Stimulated activated naive CD8-positive, alpha-beta T cell treated with anti-CD3 and anti-CD28 coated beads, Interleukin-15, amount 100 ng/mL, for 72 hours (primary cell): ENCODE measurements around the gene GTF2H4.
"Not testable (repeated sequence)": the region's sequence is repeated elsewhere in the genome, so short reads cannot be mapped to it uniquely, and the experiment has no call there.

Source experiments
- ATAC-seq: fragments of 150-1000 bp; cut with Tn5 transposase; 2 replicates; pipeline ENCODE4 v1.10.0; 2021; ENCODE audit warnings: mild to moderate bottlenecking, moderate library complexity
- DNase-seq, 2 donors: peaks; one replicate each; pipeline ENCODE4 v3.0.0; 2021 to 2022
- H3K27ac Mint-ChIP-seq, 2 donors: one replicate each; pipeline ENCODE4 v1.8.0; 2022; ENCODE audit warnings: mild to moderate bottlenecking in 2 of 2, mixed read lengths in 2 of 2, moderate library complexity in 2 of 2
- H3K27me3 Mint-ChIP-seq: one replicate; pipeline ENCODE4 v1.8.0; 2022; ENCODE audit warnings: mixed read lengths
- H3K4me1 Mint-ChIP-seq: one replicate; pipeline ENCODE4 v1.8.0; 2022; ENCODE audit warnings: mild to moderate bottlenecking, mixed read lengths
- H3K4me3 Mint-ChIP-seq, 2 donors: one replicate each; pipeline ENCODE4 v1.8.0; 2022; ENCODE audit warnings: mild to moderate bottlenecking in 2 of 2, mixed read lengths in 2 of 2, moderate library complexity in 1 of 2
- H3K9me3 Mint-ChIP-seq, 2 donors: one replicate each; pipeline ENCODE4 v1.8.0; 2022; ENCODE audit warnings: mixed read lengths in 2 of 2

GTF2H4 gene

DNA sequence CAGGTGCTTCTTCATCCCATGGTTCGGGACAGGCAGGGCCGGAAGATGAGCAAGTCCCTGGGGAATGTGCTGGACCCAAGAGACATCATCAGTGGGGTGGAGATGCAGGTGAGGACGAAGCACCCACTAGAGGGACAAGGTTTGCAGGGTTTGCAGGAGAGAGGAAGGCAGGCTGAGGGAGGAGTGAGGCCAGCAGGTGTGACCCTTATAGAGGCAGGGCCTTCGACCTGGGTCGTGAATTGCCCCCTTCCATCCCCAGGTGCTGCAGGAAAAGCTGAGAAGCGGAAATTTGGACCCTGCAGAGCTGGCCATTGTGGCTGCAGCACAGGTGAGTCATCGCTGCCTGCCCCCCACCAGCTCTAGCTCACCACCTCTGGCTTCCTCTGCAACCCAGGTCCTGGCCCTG is 14.4 kb downstream of the GTF2H4 start:
- Mint-ChIP-seq H3K27ac (no peak overlapping the region), H3K4me3 (no peak overlapping the region), H3K27me3 (no peaks in the 10 kb centered on the region), H3K4me1 (peaks cover 7% of the 10 kb centered on the region), H3K9me3 (no peaks in the 10 kb centered on the region)
- no peak for DNase-seq
- ATAC-seq: no peak

GRCh38 chr6:30924040-30924627 is 16.1 kb downstream of the GTF2H4 start:
- not testable (repeated sequence) for H3K27me3 Mint-ChIP-seq, H3K27ac Mint-ChIP-seq, H3K4me1 Mint-ChIP-seq, ATAC-seq, DNase-seq, H3K4me3 Mint-ChIP-seq
- peaks cover 0 to 12% of the 10 kb centered on the region in 2 donors for H3K9me3 Mint-ChIP-seq

GRCh38 chr6:30926644-30927043 is 18.6 kb downstream of the GTF2H4 start:
- Mint-ChIP-seq H3K9me3 (peaks cover 0 to 12% of the 10 kb centered on the region in 2 donors), H3K27ac (no peak overlapping the region), H3K4me1 (no peaks in the 10 kb centered on the region), H3K4me3 (no peak overlapping the region), H3K27me3 (no peaks in the 10 kb centered on the region)
- ATAC-seq (no peak), DNase-seq (no peak)

- not testable (repeated sequence) for H3K27me3 Mint-ChIP-seq, DNase-seq, H3K4me3 Mint-ChIP-seq, H3K27ac Mint-ChIP-seq, H3K4me1 Mint-ChIP-seq, ATAC-seq
- H3K9me3 Mint-ChIP-seq: peaks cover 0 to 12% of the 10 kb centered on the region in 2 donors
Measured at GRCh38 chr6:30927080-30927479, 19.1 kb downstream of the GTF2H4 start.

- ATAC-seq: no peak
- H3K4me1 Mint-ChIP-seq: no peaks in the 10 kb centered on the region
- no peak for DNase-seq
- no peaks in the 10 kb centered on the region for H3K27me3 Mint-ChIP-seq
- peaks cover 0 to 12% of the 10 kb centered on the region in 2 donors for H3K9me3 Mint-ChIP-seq
- no peak overlapping the region for H3K27ac Mint-ChIP-seq
- no peak overlapping the region for H3K4me3 Mint-ChIP-seq
Measured at GRCh38 chr6:30928677-30929076, 20.7 kb downstream of the GTF2H4 start.

- H3K4me1 Mint-ChIP-seq: no peaks in the 10 kb centered on the region
- H3K27me3 Mint-ChIP-seq: no peaks in the 10 kb centered on the region
- peaks cover 0 to 12% of the 10 kb centered on the region in 2 donors for H3K9me3 Mint-ChIP-seq
- H3K27ac Mint-ChIP-seq: no peak overlapping the region
- no peak for ATAC-seq
- no peak overlapping the region for H3K4me3 Mint-ChIP-seq
- no peak for DNase-seq
Measured at GRCh38 chr6:30930506-30930905, 22.5 kb downstream of the GTF2H4 start.

DNA sequence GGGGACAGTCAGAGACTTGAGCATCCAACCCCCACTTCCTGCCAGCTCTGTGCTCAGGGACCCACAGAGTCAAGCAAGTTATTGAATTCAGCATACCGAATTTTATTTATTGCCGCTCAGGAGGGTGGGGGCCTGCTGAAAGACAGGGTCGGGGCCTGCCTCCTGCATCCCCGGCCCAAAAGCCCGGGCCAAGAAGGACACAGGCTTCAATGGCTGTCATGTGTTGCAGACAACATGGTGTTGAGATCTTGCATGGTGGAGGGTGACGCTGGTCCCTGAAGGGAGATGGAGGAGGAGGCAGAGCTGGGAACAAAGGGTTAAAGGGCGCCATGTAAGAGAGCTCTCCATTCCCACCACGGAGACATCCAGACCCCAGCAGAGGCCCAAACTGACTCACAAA is 23.3 kb downstream of the GTF2H4 start:
- DNase-seq: no peak
- Mint-ChIP-seq H3K27me3 (peaks cover under 1% of the 10 kb centered on the region), H3K27ac (no peak overlapping the region), H3K4me3 (no peak overlapping the region), H3K9me3 (peaks cover 0 to 12% of the 10 kb centered on the region in 2 donors), H3K4me1 (no peaks in the 10 kb centered on the region)
- no peak for ATAC-seq

DNA sequence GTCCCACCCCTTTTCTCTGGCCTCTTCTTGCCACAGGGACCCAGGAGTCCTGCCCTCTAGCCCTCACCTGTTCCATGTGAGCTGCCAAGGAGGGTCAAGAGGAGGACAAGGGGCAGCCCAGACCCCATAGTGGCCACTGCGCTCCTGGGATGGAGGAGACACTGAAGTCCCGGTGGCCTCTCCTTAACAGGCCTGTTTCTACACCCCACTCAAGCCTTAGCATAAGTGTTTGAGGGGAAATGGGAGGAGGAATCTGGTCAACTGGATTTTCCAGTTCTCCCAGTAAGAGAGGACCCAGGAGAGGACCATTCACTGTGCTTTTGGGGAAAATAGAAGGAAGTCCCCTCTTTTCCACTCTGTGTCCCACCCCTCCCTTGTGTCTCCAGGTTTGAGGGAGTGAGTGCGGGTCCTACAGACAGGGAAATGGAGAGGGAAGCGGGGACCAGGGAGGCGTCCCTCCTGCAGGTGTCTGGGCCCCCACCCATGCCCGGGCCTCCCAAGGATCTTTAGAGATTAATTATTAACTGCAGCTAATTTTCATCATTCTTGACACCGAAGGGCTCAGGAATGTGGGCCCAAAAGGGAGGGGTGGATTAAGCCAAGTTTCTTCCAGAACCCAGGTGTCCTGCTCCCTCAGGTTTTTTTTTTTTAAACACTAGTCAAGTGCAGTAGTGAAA is 24.1 kb downstream of the GTF2H4 start, which contains the start of gene SFTA2:
Gene SFTA2, minus strand, starts transcription at position 202 of the 677 bp plus-strand sequence. Its CDS starts 74 bp downstream, at position 128.
- ATAC-seq: no peak
- no peak within 1 kb of the TSS for H3K27ac Mint-ChIP-seq
- DNase-seq: no peak

DNA sequence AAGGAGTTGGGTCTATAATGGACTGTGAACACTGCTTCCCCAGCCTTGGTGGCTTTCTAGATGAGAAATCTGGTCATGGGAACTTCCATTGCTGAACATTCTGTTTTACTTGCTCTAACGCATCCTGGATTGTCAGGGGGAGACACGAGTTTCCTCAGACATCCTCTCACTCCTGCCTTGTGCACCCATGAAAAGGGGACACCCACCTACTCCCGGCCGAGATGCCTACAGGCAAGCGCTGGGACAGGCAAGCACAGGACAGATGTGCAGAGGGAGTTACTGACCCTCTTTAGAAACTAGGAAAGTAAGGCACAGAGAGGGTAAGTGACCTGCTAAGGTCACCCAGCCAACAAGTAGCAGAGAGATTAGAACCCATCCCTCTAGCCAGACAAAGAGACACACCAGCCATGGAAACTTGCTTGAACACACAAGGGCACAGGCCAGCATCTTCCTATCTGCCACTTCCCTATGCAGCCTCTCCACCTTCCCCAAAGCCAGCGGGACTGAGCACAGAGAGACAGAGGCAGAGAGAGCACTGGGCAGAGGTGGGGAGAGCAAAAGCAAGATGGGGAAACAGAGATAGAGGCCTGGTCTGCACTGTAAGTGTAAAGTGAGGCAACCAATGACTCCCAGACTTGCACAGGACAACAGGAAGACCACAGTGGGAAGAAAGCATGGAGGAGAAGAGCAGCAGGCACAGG is 24.8 kb downstream of the GTF2H4 start:
- Mint-ChIP-seq H3K4me1 (no peaks in the 10 kb centered on the region), H3K27ac (no peak overlapping the region), H3K27me3 (peaks cover 6% of the 10 kb centered on the region), H3K4me3 (no peak overlapping the region), H3K9me3 (peaks cover 0 to 11% of the 10 kb centered on the region in 2 donors)
- DNase-seq (no peak), ATAC-seq (no peak)

More for the DNA sequence above, 24.1 kb downstream of the GTF2H4 start, which contains the start of gene SFTA2:
- no peak within 1 kb of the TSS for H3K4me3 Mint-ChIP-seq
- peaks cover 6% of the 10 kb centered on the region for H3K27me3 Mint-ChIP-seq
- H3K9me3 Mint-ChIP-seq: peaks cover 0 to 12% of the 10 kb centered on the region in 2 donors
- no peaks in the 10 kb centered on the region for H3K4me1 Mint-ChIP-seq

- Mint-ChIP-seq H3K27ac (no peak overlapping the region), H3K4me1 (no peaks in the 10 kb centered on the region), H3K9me3 (no peaks in the 10 kb centered on the region), H3K4me3 (no peak overlapping the region), H3K27me3 (peaks cover 21% of the 10 kb centered on the region)
- no peak for DNase-seq
- ATAC-seq: no peak
Measured at GRCh38 chr6:30935018-30935417, 27.0 kb downstream of the GTF2H4 start.

DNA sequence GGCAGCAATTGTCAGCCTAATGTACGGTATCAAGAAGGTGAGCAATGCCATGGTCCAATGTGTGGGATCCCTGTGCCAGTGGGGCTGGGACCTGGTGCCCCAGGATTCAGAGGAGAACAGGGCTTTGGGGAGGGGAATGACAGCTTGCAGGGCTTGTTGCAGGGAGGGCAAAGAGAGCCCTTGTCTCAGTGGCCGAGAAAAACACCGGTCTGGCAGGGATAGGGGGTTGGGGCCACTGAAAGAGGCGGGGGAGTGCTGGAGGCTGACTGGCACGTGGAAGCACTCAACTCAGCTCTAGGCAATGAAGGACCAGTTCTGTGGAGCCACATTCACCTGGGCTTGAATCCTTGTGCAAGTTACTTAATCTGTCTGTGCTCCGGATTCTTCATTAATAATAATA is 29.3 kb downstream of the GTF2H4 start:
- Mint-ChIP-seq H3K9me3 (no peaks in the 10 kb centered on the region), H3K4me1 (no peaks in the 10 kb centered on the region), H3K27me3 (peaks cover 43% of the 10 kb centered on the region), H3K27ac (no peak overlapping the region), H3K4me3 (no peak overlapping the region)
- DNase-seq (no peak), ATAC-seq (no peak)

GRCh38 chr6:30938730-30939129 is 30.7 kb downstream of the GTF2H4 start:
- peaks cover 7% of the 10 kb centered on the region for H3K4me1 Mint-ChIP-seq
- peaks cover 58% of the 10 kb centered on the region for H3K27me3 Mint-ChIP-seq
- no peak overlapping the region for H3K27ac Mint-ChIP-seq
- no peak overlapping the region for H3K4me3 Mint-ChIP-seq
- H3K9me3 Mint-ChIP-seq: no peaks in the 10 kb centered on the region
- DNase-seq (no peak), ATAC-seq (no peak)

DNA sequence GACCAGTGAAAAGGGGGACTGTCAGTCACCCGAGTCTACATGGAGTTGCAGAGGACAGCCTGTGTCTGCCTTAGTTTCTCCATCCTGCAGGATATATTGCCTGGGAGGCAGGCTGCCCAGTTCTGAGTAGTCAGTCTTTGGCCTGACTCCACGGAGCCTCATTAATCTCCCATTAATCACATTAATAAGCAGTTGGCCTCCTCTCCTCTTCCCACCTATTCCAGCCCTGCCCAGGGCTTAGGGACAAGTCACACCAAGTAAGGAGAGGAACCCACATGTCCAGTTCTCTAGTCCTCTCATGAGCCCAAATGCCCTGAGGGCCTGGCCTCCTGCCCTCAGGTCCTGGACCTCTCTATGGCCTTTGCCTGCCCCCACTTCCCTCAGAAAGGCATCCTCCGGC is 31.5 kb downstream of the GTF2H4 start:
- no peak overlapping the region for H3K27ac Mint-ChIP-seq
- peaks cover 7% of the 10 kb centered on the region for H3K4me1 Mint-ChIP-seq
- no peak for ATAC-seq
- no peak overlapping the region for H3K4me3 Mint-ChIP-seq
- DNase-seq: no peak
- H3K27me3 Mint-ChIP-seq: peaks cover 65% of the 10 kb centered on the region
- H3K9me3 Mint-ChIP-seq: no peaks in the 10 kb centered on the region

- DNase-seq (no peak), ATAC-seq (no peak)
- Mint-ChIP-seq H3K9me3 (no peaks in the 10 kb centered on the region), H3K4me1 (peaks cover 7% of the 10 kb centered on the region), H3K27me3 (peaks cover 66% of the 10 kb centered on the region), H3K4me3 (no peak within 1 kb of the TSS), H3K27ac (no peak within 1 kb of the TSS)
Measured at GRCh38 chr6:30940361-30940986, 32.5 kb downstream of the GTF2H4 start, which contains the start of gene MUCL3. TSS of gene MUCL3 (plus strand) at chr6:30940973. CDS start at chr6:30941000, 27 bp downstream.

DNA sequence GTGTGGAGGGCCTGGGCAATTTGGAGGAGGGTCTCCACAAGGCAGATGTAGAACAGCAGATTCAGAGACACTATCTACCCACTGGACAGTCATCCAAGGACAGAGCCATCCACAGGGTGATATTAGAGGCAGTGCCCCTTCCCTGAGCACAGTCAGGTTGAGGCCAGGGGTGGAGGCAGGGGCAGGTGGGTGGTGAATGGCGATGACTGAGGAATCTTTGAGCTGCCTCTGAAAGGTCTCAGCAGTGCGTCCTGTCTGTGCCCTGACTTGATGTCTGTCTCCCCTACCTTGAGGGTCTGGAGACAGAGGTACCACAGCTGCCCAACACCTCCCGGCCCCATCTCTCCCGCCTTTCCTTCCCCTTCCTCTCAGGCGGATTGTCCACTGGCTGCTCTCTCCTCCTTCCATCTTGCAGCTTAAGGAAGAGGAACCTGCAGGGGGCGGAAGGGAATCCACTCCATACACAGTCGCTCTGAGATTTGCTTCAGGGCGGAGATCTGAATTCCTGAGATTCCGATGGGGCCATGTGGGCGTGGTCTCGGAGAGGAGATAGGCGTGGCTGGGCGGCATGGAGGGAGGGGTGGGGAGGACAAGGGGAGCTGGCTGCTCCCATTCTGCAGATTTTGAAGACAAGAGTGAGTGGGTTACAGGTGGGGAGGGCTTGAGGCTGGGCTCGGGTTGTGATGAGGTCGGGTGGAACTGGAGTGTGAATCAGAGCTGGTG is 34.5 kb downstream of the GTF2H4 start:
- Mint-ChIP-seq H3K4me3 (no peak overlapping the region), H3K9me3 (no peaks in the 10 kb centered on the region), H3K27me3 (peaks cover 64% of the 10 kb centered on the region), H3K27ac (no peak overlapping the region), H3K4me1 (peaks cover 7% of the 10 kb centered on the region)
- no peak for ATAC-seq
- DNase-seq: no peak
